GM18519 (cell line): ENCODE results near the gene OR11H7.
"Not testable (repeated sequence)": the region's sequence is repeated elsewhere in the genome, so short reads cannot be mapped to it uniquely, and the experiment has no call there.

Source experiments
- ATAC-seq: cut with Tn5 transposase; IDR thresholded peaks from one replicate; pipeline ENCODE4 v1.9.1; 2021; ENCODE audit warnings: mild to moderate bottlenecking, moderate library complexity; ENCODE audit not compliant: unreplicated experiment, low FRiP score

OR11H7 gene

DNA sequence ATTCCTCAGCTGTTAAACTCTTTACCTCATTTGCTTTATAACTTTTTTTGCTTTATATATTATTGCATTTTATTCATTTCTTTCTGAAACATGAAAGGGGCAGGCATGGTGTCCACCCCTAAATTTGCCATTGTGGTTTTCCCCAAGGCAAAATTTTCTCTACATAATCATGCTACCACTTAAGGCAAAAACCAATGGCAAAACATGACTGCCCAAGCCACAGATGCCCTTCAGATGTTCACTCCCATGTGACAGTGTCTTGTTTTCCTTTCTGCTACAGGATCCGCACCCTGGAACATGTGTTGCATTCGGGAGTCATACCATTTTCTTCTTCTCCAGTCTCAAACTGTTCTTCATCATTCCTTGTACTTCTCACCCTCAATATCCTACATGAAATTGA lies 48.6 kb downstream of the OR11H7 start:
- no peak for ATAC-seq

DNA sequence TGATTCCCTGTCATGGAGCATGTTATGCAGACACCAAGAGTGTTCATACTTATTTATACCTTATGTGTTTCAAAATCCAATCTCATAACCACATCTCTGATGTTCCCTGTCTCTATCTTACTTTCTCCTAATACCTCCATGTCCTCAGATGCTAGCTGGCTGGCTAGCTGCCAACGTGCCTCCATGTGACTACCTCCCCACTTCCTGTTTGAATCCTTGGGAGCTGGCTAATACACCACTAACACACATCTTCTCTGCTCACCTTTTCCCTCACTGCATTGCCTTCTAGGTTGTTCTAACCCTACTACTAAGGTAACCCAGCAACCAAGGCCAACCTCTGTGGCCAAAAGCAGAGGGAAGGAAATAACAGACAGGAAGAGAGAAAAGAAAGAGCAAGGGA lies 49.6 kb downstream of the OR11H7 start:
- no peak for ATAC-seq

DNA sequence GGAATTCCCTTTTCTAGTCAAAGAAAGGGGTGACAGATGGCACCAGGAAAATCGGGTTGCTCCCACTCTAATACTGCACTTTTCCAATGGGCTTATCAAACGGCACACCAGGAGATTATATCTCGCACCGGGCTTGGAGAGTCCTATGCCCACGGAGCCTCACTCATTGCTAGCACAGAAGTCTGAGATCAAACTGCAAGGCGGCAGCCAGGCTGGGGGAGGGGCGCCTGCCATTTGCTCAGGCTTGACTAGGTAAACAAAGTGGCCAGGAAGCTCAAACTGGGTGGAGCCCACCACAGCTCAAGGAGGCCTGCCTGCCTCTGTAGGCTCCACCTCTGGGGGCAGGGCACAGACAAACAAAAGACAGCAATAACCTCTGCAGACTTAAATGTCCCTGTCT lies 51.5 kb downstream of the OR11H7 start:
- not testable (repeated sequence) for ATAC-seq
